CD14-positive monocyte (primary cell): ENCODE results near the gene MAPK1IP1L. TPM values are rescaled to one million over a fixed set of nuclear protein-coding genes. Genes with fewer than 3 reads are reported as not detected.
A peak's percentile ranks its signal among the peaks of the same experiment; 100 is the strongest.

Source experiments
- DNase-seq, 3 donors: peaks; one replicate each; pipeline ENCODE4 v3.0.0-alpha.2; 2011 to 2022
- H2AFZ ChIP-seq: 2 replicates; pipeline ENCODE4 v1.6.0; 2012; ENCODE audit warnings: mild to moderate bottlenecking, low read depth, low read length, inconsistent platforms; ENCODE audit not compliant: insufficient read depth, poor library complexity, severe bottlenecking
- H3K27ac ChIP-seq, 2 donors: 1 replicate in 1 of 2; 2 replicates in 1 of 2; pipeline ENCODE4 v1.5.1; 2012 to 2013; ENCODE audit warnings: low read length in 2 of 2, control low read depth in 1 of 2, inconsistent platforms in 1 of 2, low read depth in 1 of 2, mild to moderate bottlenecking in 1 of 2
- H3K27me3 ChIP-seq, 2 donors: one replicate each; pipeline versions ENCODE4 v1.6.0 to v1.6.1; 2011 to 2013; ENCODE audit warnings: low read length in 2 of 2; ENCODE audit not compliant: control insufficient read depth in 2 of 2, insufficient read depth in 2 of 2
- H3K36me3 ChIP-seq, 2 donors: replicated peaks in 1 of 2; 1 replicate in 1 of 2; 2 replicates in 1 of 2; pipeline versions ENCODE4 v1.5.1 to v1.6.1; 2012 to 2013; ENCODE audit warnings: low read length in 2 of 2, control low read depth in 1 of 2, inconsistent platforms in 1 of 2, mild to moderate bottlenecking in 1 of 2; ENCODE audit not compliant: insufficient read depth in 2 of 2, control insufficient read depth in 1 of 2
- H3K4me1 ChIP-seq, 2 donors: 1 replicate in 1 of 2; 2 replicates in 1 of 2; pipeline versions ENCODE4 v1.5.1 to v1.6.1; 2012 to 2013; ENCODE audit warnings: low read length in 2 of 2, control low read depth in 1 of 2, inconsistent platforms in 1 of 2, mild to moderate bottlenecking in 1 of 2, moderate library complexity in 1 of 2; ENCODE audit not compliant: insufficient read depth in 2 of 2, control insufficient read depth in 1 of 2
- H3K4me2 ChIP-seq: replicated peaks from 2 replicates; pipeline ENCODE3; 2012; ENCODE audit warnings: low read length, moderate library complexity, mild to moderate bottlenecking; ENCODE audit not compliant: poor library complexity, severe bottlenecking; ENCODE audit errors: extremely low read depth
- H3K4me3 ChIP-seq, 3 experiments: fragments of 200-600 bp in 1 of 3; sonication (generic) in 1 of 3; replicated peaks in 1 of 3; 1 replicate in 2 of 3; 2 replicates in 1 of 3; pipeline ENCODE4 v1.5.1; 2011 to 2013; ENCODE audit warnings: low read length in 3 of 3, mild to moderate bottlenecking in 3 of 3, control low read depth in 2 of 3, low read depth in 2 of 3, inconsistent platforms in 1 of 3, moderate library complexity in 1 of 3
- H3K79me2 ChIP-seq: 2 replicates; pipeline ENCODE4 v1.6.0; 2012; ENCODE audit warnings: mild to moderate bottlenecking, control low read depth, inconsistent platforms, low read length, moderate library complexity; ENCODE audit not compliant: insufficient read depth
- H3K9ac ChIP-seq: 2 replicates; pipeline ENCODE4 v1.6.0; 2017; ENCODE audit warnings: low read length, mild to moderate bottlenecking; ENCODE audit not compliant: insufficient read depth, poor library complexity, severe bottlenecking
- H3K9me3 ChIP-seq, 2 donors: replicated peaks in 1 of 2; 1 replicate in 1 of 2; 2 replicates in 1 of 2; pipeline versions ENCODE4 v1.5.1 to v1.6.1; 2012 to 2013; ENCODE audit warnings: low read length in 2 of 2, control low read depth in 1 of 2; ENCODE audit not compliant: control insufficient read depth in 1 of 2, insufficient read depth in 1 of 2
- H4K20me1 ChIP-seq: 2 replicates; pipeline ENCODE4 v1.6.0; 2012; ENCODE audit warnings: mild to moderate bottlenecking, low read length, control low read depth, moderate library complexity; ENCODE audit not compliant: insufficient read depth
- H3K27ac Mint-ChIP-seq, 7 donors: one replicate each; pipeline ENCODE4 v1.8.0; 2020; ENCODE audit warnings: mild to moderate bottlenecking in 7 of 7, mixed read lengths in 7 of 7, moderate library complexity in 6 of 7, inconsistent platforms in 2 of 7
- H3K27me3 Mint-ChIP-seq, 3 donors: one replicate each; pipeline ENCODE4 v1.8.0; 2021 to 2022; ENCODE audit warnings: low read depth in 3 of 3, mild to moderate bottlenecking in 3 of 3, mixed read lengths in 3 of 3, moderate library complexity in 3 of 3, inconsistent platforms in 1 of 3
- H3K36me3 Mint-ChIP-seq, 2 donors: one replicate each; pipeline ENCODE4 v1.8.0; 2020; ENCODE audit warnings: mixed read lengths in 2 of 2, inconsistent platforms in 1 of 2, mild to moderate bottlenecking in 1 of 2
- H3K4me1 Mint-ChIP-seq: one replicate; pipeline ENCODE4 v1.8.0; 2020; ENCODE audit warnings: mild to moderate bottlenecking, mixed read lengths
- H3K4me3 Mint-ChIP-seq, 2 donors: one replicate each; pipeline ENCODE4 v1.8.0; 2020; ENCODE audit warnings: mild to moderate bottlenecking in 2 of 2, mixed read lengths in 2 of 2, moderate library complexity in 1 of 2
- H3K9me3 Mint-ChIP-seq, 7 donors: one replicate each; pipeline ENCODE4 v1.8.0; 2020 to 2022; ENCODE audit warnings: mixed read lengths in 7 of 7, mild to moderate bottlenecking in 6 of 7, moderate library complexity in 6 of 7, inconsistent platforms in 2 of 7
- WGBS: methylation state at CpG from one replicate; pipeline ENCODE4 v1.1.5; 2013; ENCODE audit warnings: missing lambda C conversion rate; ENCODE audit not compliant: insufficient coverage; 5-methylcytosine and 5-hydroxymethylcytosine counted together
- intact Hi-C, 2 donors: fragments of 100-400 bp; cut with micrococcal nuclease; formaldehyde crosslinking; loops; one replicate each; pipeline versions ENCODE4 v1.15.0 to v1.15.1; 2023
- polyA plus RNA-seq, 3 donors: library from polyadenylated mRNA; depleted of rRNA in 1 of 3; unstranded in 2 of 3; stranded (reverse) in 1 of 3; fragments of 300-500 nt in 2 of 3; fragments of >200 nt in 1 of 3; fragmentation: Illumina TruSeq in 2 of 3; gene quantifications; 1 replicate in 2 of 3; 2 replicates in 1 of 3; pipeline ENCODE4 v1.2.3, GENCODE V29; 2012 to 2021
- TF ChIP-seq, protein P1 (sequence below): fragments of 200-600 bp; IDR thresholded peaks from one replicate; pipeline ENCODE4 v1.8.0; 2022; ENCODE audit warnings: antibody characterized with exemption, mild to moderate bottlenecking

The MAPK1IP1L gene
- polyA plus RNA-seq, 3 donors, result 44.8 to 89.8 (median 67.8) TPM

DNA sequence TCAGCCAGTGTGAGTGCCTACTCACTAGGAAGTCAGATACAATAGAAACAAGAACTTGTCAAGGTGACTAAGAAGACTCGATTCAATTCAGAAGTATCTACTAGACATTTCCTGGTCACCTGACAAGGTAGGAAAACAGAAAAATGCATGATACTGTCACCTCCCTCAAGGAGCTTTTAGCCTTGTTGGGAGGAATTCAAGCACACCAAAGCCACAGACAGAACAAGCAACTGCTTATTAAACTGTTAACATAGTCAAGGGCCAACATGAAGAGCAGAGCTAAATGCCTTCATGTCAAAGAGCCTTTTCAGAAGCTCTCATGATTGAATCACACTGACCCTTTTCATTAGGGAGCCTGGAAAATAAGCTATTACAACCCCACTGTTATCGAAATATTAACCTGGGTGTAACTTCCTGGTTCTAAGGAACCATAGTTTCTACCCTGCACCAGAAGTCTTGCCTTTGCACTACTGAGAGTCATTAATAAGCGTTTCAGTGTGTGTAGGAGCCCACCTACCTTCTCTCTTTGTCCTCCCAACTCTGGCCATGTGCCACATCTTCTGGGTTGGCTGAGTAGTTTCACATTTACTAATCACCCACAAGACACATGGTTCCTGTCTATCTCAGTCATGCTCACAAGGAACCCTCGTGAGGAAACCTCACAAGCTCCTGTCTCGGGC, 46.6 kb downstream of the MAPK1IP1L start:
- H3K27ac Mint-ChIP-seq, result peak overlapping the region; percentile 93 to 98 (median 95)
- no peaks in the 10 kb centered on the region for H3K79me2 ChIP-seq
- peak overlapping the region; percentile 35 for H2AFZ ChIP-seq
- peaks cover 0 to 6% of the 10 kb centered on the region in 2 donors for H3K36me3 Mint-ChIP-seq
- H3K4me1 Mint-ChIP-seq, result peaks cover 38% of the 10 kb centered on the region
- H3K9ac ChIP-seq, result peak overlapping the region; percentile 17
- H3K4me3 Mint-ChIP-seq, result peak overlapping the region; percentile 16 to 59
- TF ChIP-seq, protein P1, sequence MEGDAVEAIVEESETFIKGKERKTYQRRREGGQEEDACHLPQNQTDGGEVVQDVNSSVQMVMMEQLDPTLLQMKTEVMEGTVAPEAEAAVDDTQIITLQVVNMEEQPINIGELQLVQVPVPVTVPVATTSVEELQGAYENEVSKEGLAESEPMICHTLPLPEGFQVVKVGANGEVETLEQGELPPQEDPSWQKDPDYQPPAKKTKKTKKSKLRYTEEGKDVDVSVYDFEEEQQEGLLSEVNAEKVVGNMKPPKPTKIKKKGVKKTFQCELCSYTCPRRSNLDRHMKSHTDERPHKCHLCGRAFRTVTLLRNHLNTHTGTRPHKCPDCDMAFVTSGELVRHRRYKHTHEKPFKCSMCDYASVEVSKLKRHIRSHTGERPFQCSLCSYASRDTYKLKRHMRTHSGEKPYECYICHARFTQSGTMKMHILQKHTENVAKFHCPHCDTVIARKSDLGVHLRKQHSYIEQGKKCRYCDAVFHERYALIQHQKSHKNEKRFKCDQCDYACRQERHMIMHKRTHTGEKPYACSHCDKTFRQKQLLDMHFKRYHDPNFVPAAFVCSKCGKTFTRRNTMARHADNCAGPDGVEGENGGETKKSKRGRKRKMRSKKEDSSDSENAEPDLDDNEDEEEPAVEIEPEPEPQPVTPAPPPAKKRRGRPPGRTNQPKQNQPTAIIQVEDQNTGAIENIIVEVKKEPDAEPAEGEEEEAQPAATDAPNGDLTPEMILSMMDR, result no peak
- H3K27me3 ChIP-seq, result no peaks in the 10 kb centered on the region
- 17% methylated on average over 3 of the region's 5 CpGs for WGBS
- H3K4me3 ChIP-seq, result peak overlapping the region in 1 of 3 experiments; percentile 9
- no peaks in the 10 kb centered on the region for H3K36me3 ChIP-seq
- peak overlapping the region; percentile 70 to 78 for H3K27ac ChIP-seq
- DNase-seq, result peak; percentile 91 to 96 (median 94)
- intact Hi-C loops, result no loop called here
- H4K20me1 ChIP-seq, result no peaks in the 10 kb centered on the region
- H3K4me1 ChIP-seq, result peaks cover 34 to 42% of the 10 kb centered on the region in 2 donors
- peak overlapping the region; percentile 17 for H3K4me2 ChIP-seq
- peaks cover 0 to 2% (median 0%) of the 10 kb centered on the region in 7 donors for H3K9me3 Mint-ChIP-seq
- peaks cover 0 to 2% (median 2%) of the 10 kb centered on the region in 3 donors for H3K27me3 Mint-ChIP-seq
- no peaks in the 10 kb centered on the region for H3K9me3 ChIP-seq

DNA sequence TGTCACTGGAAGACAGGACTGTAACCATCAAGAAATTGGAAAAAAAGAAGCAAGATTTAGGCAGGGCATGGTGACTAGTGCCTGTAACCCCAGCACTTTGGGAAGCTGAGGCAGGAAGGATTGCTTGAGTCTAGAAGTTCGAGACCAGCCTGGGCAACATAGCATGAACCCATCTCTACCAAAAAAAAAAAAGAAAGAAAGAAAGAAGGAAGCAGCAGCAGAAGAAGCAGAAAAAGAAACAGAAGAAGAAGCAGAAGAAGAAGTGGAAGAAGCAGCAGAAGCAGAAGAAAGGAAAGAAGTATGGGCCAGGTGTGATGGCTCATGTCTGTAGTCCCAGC, 47.1 kb downstream of the MAPK1IP1L start:
- Histone ChIP-seq H2AFZ (peak overlapping the region; percentile 35), H3K4me1 (peaks cover 39 to 47% of the 10 kb centered on the region in 2 donors), H3K9ac (peak overlapping the region; percentile 27), H3K9me3 (no peaks in the 10 kb centered on the region), H3K27me3 (no peaks in the 10 kb centered on the region), H3K4me2 (peak overlapping the region; percentile 17), H3K27ac (peak overlapping the region; percentile 70 to 78), H4K20me1 (no peaks in the 10 kb centered on the region), H3K79me2 (no peaks in the 10 kb centered on the region), H3K36me3 (no peaks in the 10 kb centered on the region), H3K4me3 (no peak overlapping the region)
- Mint-ChIP-seq H3K27ac (peak overlapping the region; percentile 93 to 98 (median 95)), H3K9me3 (peaks cover 0 to 2% (median 0%) of the 10 kb centered on the region in 7 donors), H3K4me3 (peak overlapping the region in 1 of 2 donors; percentile 59), H3K4me1 (peaks cover 43% of the 10 kb centered on the region), H3K36me3 (peaks cover 0 to 8% of the 10 kb centered on the region in 2 donors), H3K27me3 (peaks cover 0 to 2% (median 2%) of the 10 kb centered on the region in 3 donors)
- TF ChIP-seq, protein P1, result no peak
- intact Hi-C loops, result no loop called here
- WGBS, result no CpG with 5 or more reads among the region's 1 CpG
- no peak for DNase-seq
